HG03565 (cell line): Measurements from ENCODE around the gene FHL2.
"Not testable (repeated sequence)": the region's sequence is repeated elsewhere in the genome, so short reads cannot be mapped to it uniquely, and the experiment has no call there.

Source experiments
- ATAC-seq: cut with Tn5 transposase; IDR thresholded peaks from one replicate; pipeline ENCODE4 v1.9.1; 2021; ENCODE audit warnings: mild to moderate bottlenecking, moderate library complexity; ENCODE audit not compliant: unreplicated experiment

The FHL2 gene

GRCh38 chr2:105398336-105399206, at the start of gene FHL2:
TSS of gene FHL2 (minus strand) at chr2:105399051. CDS start at chr2:105386516, 12,535 bp downstream.
- ATAC-seq = peak; percentile 91

- no peak for ATAC-seq
Measured at GRCh38 chr2:105447476-105447875, 48.6 kb upstream of the FHL2 start.

GRCh38 chr2:105446501-105446900, 47.6 kb upstream of the FHL2 start:
- no peak for ATAC-seq

- no peak for ATAC-seq
Measured at GRCh38 chr2:105445976-105446375, 47.1 kb upstream of the FHL2 start.

GRCh38 chr2:105445498-105445897, 46.6 kb upstream of the FHL2 start:
- ATAC-seq = no peak

- no peak for ATAC-seq
Measured at GRCh38 chr2:105443617-105444598, 45.1 kb upstream of the FHL2 start.

- ATAC-seq = no peak
Measured at GRCh38 chr2:105442721-105443120, 43.9 kb upstream of the FHL2 start.

- ATAC-seq = no peak
Measured at GRCh38 chr2:105442056-105442455, 43.2 kb upstream of the FHL2 start.

- no peak for ATAC-seq
Measured at GRCh38 chr2:105439141-105439540, 40.3 kb upstream of the FHL2 start.

- no peak for ATAC-seq
Measured at GRCh38 chr2:105438104-105438929, 39.5 kb upstream of the FHL2 start.

- no peak for ATAC-seq
Measured at GRCh38 chr2:105437708-105438103, 38.9 kb upstream of the FHL2 start.

GRCh38 chr2:105432749-105433148, 33.9 kb upstream of the FHL2 start:
- ATAC-seq = no peak

GRCh38 chr2:105432044-105432399, 33.2 kb upstream of the FHL2 start:
- no peak for ATAC-seq

GRCh38 chr2:105431367-105432043, 32.7 kb upstream of the FHL2 start:
- ATAC-seq = no peak

- ATAC-seq = no peak
Measured at GRCh38 chr2:105428387-105429018, 29.7 kb upstream of the FHL2 start.

GRCh38 chr2:105427485-105427884, 28.6 kb upstream of the FHL2 start:
- no peak for ATAC-seq

GRCh38 chr2:105426626-105427292, 27.9 kb upstream of the FHL2 start:
- no peak for ATAC-seq

GRCh38 chr2:105425936-105426625, 27.2 kb upstream of the FHL2 start:
- no peak for ATAC-seq

GRCh38 chr2:105424836-105425235, 26.0 kb upstream of the FHL2 start:
- ATAC-seq = not testable (repeated sequence)
